ENCODE data around the gene MLPH.

DNA sequence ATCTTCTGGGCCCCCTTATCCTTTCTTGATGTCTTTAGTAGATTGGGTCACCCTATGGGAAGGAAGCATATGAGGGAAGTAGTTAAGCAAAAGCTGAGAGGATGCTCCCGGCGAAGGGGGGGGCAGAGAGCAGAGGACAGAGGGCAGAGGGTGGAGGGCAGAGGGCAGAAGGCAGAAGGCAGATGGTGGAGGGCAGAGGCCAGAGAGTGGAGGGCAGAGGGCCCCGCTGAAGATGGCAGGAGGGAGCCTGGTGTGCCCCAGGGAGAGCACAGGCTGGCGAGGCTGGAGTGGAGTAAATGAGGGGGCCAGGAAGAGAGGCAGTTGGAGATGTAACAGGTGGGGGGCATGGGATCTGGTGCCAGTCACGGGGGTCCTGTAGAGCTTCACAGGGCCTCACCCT, 7.0 kb downstream of the MLPH start:
- no peak for TF ChIP-seq JUND (IDR thresholded peaks at IDR 0.05)
- TF ChIP-seq, protein P1, sequence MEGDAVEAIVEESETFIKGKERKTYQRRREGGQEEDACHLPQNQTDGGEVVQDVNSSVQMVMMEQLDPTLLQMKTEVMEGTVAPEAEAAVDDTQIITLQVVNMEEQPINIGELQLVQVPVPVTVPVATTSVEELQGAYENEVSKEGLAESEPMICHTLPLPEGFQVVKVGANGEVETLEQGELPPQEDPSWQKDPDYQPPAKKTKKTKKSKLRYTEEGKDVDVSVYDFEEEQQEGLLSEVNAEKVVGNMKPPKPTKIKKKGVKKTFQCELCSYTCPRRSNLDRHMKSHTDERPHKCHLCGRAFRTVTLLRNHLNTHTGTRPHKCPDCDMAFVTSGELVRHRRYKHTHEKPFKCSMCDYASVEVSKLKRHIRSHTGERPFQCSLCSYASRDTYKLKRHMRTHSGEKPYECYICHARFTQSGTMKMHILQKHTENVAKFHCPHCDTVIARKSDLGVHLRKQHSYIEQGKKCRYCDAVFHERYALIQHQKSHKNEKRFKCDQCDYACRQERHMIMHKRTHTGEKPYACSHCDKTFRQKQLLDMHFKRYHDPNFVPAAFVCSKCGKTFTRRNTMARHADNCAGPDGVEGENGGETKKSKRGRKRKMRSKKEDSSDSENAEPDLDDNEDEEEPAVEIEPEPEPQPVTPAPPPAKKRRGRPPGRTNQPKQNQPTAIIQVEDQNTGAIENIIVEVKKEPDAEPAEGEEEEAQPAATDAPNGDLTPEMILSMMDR (IDR thresholded peaks at IDR 0.05; ENCODE audit: low read depth, low read length, missing input control), result no peak
- no peak for TF ChIP-seq YY1 (IDR thresholded peaks at IDR 0.05)
- TF ChIP-seq, protein P2, sequence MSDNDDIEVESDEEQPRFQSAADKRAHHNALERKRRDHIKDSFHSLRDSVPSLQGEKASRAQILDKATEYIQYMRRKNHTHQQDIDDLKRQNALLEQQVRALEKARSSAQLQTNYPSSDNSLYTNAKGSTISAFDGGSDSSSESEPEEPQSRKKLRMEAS (IDR thresholded peaks at IDR 0.05), result no peak
- no peak for TF ChIP-seq TAF1 (conservative IDR thresholded peaks at IDR 0.05)
- TF ChIP-seq, protein P3, sequence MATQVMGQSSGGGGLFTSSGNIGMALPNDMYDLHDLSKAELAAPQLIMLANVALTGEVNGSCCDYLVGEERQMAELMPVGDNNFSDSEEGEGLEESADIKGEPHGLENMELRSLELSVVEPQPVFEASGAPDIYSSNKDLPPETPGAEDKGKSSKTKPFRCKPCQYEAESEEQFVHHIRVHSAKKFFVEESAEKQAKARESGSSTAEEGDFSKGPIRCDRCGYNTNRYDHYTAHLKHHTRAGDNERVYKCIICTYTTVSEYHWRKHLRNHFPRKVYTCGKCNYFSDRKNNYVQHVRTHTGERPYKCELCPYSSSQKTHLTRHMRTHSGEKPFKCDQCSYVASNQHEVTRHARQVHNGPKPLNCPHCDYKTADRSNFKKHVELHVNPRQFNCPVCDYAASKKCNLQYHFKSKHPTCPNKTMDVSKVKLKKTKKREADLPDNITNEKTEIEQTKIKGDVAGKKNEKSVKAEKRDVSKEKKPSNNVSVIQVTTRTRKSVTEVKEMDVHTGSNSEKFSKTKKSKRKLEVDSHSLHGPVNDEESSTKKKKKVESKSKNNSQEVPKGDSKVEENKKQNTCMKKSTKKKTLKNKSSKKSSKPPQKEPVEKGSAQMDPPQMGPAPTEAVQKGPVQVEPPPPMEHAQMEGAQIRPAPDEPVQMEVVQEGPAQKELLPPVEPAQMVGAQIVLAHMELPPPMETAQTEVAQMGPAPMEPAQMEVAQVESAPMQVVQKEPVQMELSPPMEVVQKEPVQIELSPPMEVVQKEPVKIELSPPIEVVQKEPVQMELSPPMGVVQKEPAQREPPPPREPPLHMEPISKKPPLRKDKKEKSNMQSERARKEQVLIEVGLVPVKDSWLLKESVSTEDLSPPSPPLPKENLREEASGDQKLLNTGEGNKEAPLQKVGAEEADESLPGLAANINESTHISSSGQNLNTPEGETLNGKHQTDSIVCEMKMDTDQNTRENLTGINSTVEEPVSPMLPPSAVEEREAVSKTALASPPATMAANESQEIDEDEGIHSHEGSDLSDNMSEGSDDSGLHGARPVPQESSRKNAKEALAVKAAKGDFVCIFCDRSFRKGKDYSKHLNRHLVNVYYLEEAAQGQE (IDR thresholded peaks at IDR 0.05), result no peak
- no peak for TF ChIP-seq RAD21 (IDR thresholded peaks at IDR 0.05)
- TF ChIP-seq HNF4G (IDR thresholded peaks at IDR 0.05), result no peak
- TF ChIP-seq, protein P4, sequence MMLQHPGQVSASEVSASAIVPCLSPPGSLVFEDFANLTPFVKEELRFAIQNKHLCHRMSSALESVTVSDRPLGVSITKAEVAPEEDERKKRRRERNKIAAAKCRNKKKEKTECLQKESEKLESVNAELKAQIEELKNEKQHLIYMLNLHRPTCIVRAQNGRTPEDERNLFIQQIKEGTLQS (IDR thresholded peaks at IDR 0.05), result no peak
- TF ChIP-seq GABPA (IDR thresholded peaks at IDR 0.05 in 1 of 2, conservative IDR thresholded peaks at IDR 0.05 in 1 of 2), result no peak
- TF ChIP-seq, protein P5, sequence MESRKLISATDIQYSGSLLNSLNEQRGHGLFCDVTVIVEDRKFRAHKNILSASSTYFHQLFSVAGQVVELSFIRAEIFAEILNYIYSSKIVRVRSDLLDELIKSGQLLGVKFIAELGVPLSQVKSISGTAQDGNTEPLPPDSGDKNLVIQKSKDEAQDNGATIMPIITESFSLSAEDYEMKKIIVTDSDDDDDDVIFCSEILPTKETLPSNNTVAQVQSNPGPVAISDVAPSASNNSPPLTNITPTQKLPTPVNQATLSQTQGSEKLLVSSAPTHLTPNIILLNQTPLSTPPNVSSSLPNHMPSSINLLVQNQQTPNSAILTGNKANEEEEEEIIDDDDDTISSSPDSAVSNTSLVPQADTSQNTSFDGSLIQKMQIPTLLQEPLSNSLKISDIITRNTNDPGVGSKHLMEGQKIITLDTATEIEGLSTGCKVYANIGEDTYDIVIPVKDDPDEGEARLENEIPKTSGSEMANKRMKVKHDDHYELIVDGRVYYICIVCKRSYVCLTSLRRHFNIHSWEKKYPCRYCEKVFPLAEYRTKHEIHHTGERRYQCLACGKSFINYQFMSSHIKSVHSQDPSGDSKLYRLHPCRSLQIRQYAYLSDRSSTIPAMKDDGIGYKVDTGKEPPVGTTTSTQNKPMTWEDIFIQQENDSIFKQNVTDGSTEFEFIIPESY (IDR thresholded peaks at IDR 0.05), result no peak
- TF ChIP-seq SP1 (IDR thresholded peaks at IDR 0.05), result no peak
